G401 (cell line): ENCODE data around the gene CYP4V2. TPM values are rescaled to one million over a fixed set of nuclear protein-coding genes. Genes with fewer than 3 reads are reported as not detected.
A peak's percentile ranks its signal among the peaks of the same experiment; 100 is the strongest.

ENCODE experiments used
- DNase-seq: peaks from one replicate; pipeline ENCODE4 v3.0.0-alpha.2; 2015; ENCODE audit warnings: low spot score
- in situ Hi-C: cut with HindIII; loops from 2 replicates; pipeline ENCODE4 v1.10.0; 2016; ENCODE audit warnings: low sequenced_read_pairs, mixed read lengths
- total RNA-seq: library from RNA; depleted of rRNA; stranded (reverse); fragments of >200 nt; shearing (Covaris generic); gene quantifications from 2 replicates; pipeline ENCODE4 v1.2.3, GENCODE V29; 2014; rRNA removed

Gene CYP4V2
- total RNA-seq: 1.2 and 2.7 TPM in 2 replicates

- in situ Hi-C loops: no loop called here
Observed at GRCh38 chr4:186191200-186192065, at the start of gene CYP4V2. Gene CYP4V2, plus strand, starts transcription at chr4:186191567. Its CDS starts 257 bp downstream, at chr4:186191824.

GRCh38 chr4:186144198-186144945 lies 47.0 kb upstream of the CYP4V2 start:
- in situ Hi-C loops: no loop called here
- peak; percentile 73 for DNase-seq

More at GRCh38 chr4:186191200-186192065, at the start of gene CYP4V2:
- DNase-seq: peak; percentile 67

GRCh38 chr4:186144946-186145569 lies 46.3 kb upstream of the CYP4V2 start:
- in situ Hi-C loops: no loop called here
- DNase-seq: peak; percentile 69

GRCh38 chr4:186146458-186146857 lies 44.9 kb upstream of the CYP4V2 start:
- in situ Hi-C loops: no loop called here
- DNase-seq: peak; percentile 17

GRCh38 chr4:186148336-186148975 lies 42.9 kb upstream of the CYP4V2 start:
- DNase-seq: no peak
- in situ Hi-C loops: no loop called here

GRCh38 chr4:186149872-186150271 lies 41.5 kb upstream of the CYP4V2 start:
- peak; percentile 21 for DNase-seq
- in situ Hi-C loops: no loop called here

- in situ Hi-C loops: no loop called here
- no peak for DNase-seq
Observed at GRCh38 chr4:186150926-186151325, 40.4 kb upstream of the CYP4V2 start.

GRCh38 chr4:186151499-186151898 lies 39.9 kb upstream of the CYP4V2 start:
- in situ Hi-C loops: no loop called here
- DNase-seq: no peak

GRCh38 chr4:186158021-186158813 lies 33.1 kb upstream of the CYP4V2 start:
- in situ Hi-C loops: no loop called here
- no peak for DNase-seq

GRCh38 chr4:186158966-186159365 lies 32.4 kb upstream of the CYP4V2 start:
- in situ Hi-C loops: no loop called here
- no peak for DNase-seq

GRCh38 chr4:186159613-186160012 lies 31.8 kb upstream of the CYP4V2 start:
- DNase-seq: no peak
- in situ Hi-C loops: no loop called here

- in situ Hi-C loops: no loop called here
- no peak for DNase-seq
Observed at GRCh38 chr4:186161138-186161537, 30.2 kb upstream of the CYP4V2 start.

- in situ Hi-C loops: no loop called here
- DNase-seq: no peak
Observed at GRCh38 chr4:186166852-186167512, 24.4 kb upstream of the CYP4V2 start.

GRCh38 chr4:186167605-186168004 lies 23.8 kb upstream of the CYP4V2 start:
- in situ Hi-C loops: no loop called here
- no peak for DNase-seq

- DNase-seq: no peak
- in situ Hi-C loops: no loop called here
Observed at GRCh38 chr4:186168750-186169149, 22.6 kb upstream of the CYP4V2 start.

GRCh38 chr4:186169333-186169944 lies 21.9 kb upstream of the CYP4V2 start:
- in situ Hi-C loops: no loop called here
- no peak for DNase-seq

GRCh38 chr4:186169945-186170802 lies 21.2 kb upstream of the CYP4V2 start:
- DNase-seq: no peak
- in situ Hi-C loops: no loop called here
